GM23338 (cell line): Measurements from ENCODE around the gene RHOH. TPM values are rescaled to one million over a fixed set of nuclear protein-coding genes. Genes with fewer than 3 reads are reported as not detected.

Experiments
- ATAC-seq: fragments of 200-7000 bp; cut with Tn5 transposase; 3 replicates; pipeline ENCODE4 v1.9.1; 2020
- DNase-seq: peaks from one replicate; pipeline ENCODE4 v3.0.0-alpha.2; 2015; ENCODE audit warnings: low spot score
- H2AFZ ChIP-seq: fragments of 200-600 bp; sonication (generic); 2 replicates; pipeline ENCODE4 v1.8.0; 2016; ENCODE audit warnings: antibody characterized with exemption, mild to moderate bottlenecking, moderate library complexity
- H3F3A ChIP-seq: fragments of 200-600 bp; sonication (generic); replicated peaks from 2 replicates; pipeline ENCODE4 v1.8.0; 2017; ENCODE audit warnings: antibody characterized with exemption, mixed run types, low read depth
- H3K27ac ChIP-seq: fragments of 200-600 bp; sonication (generic); 2 replicates; pipeline ENCODE4 v1.6.1; 2016; ENCODE audit warnings: low read depth
- H3K27me3 ChIP-seq: fragments of 200-600 bp; sonication (generic); 2 replicates; pipeline ENCODE4 v1.8.0; 2016; ENCODE audit warnings: mild to moderate bottlenecking, mixed run types, moderate library complexity; ENCODE audit not compliant: insufficient read depth
- H3K36me3 ChIP-seq: fragments of 200-600 bp; sonication (generic); 2 replicates; pipeline ENCODE4 v1.8.0; 2016; ENCODE audit warnings: mild to moderate bottlenecking; ENCODE audit not compliant: insufficient read depth
- H3K4me1 ChIP-seq: fragments of 200-600 bp; sonication (generic); 2 replicates; pipeline ENCODE4 v1.8.0; 2016; ENCODE audit warnings: mild to moderate bottlenecking, moderate library complexity; ENCODE audit not compliant: insufficient read depth
- H3K4me2 ChIP-seq: fragments of 200-600 bp; sonication (generic); 2 replicates; pipeline ENCODE4 v1.7.1; 2017; ENCODE audit warnings: mixed run types
- H3K4me3 ChIP-seq: fragments of 200-600 bp; sonication (generic); 2 replicates; pipeline ENCODE4 v1.6.1; 2016; ENCODE audit warnings: mixed run types
- H3K79me2 ChIP-seq: fragments of 200-600 bp; sonication (generic); replicated peaks from 2 replicates; pipeline ENCODE4 v1.8.0; 2017; ENCODE audit warnings: mild to moderate bottlenecking; ENCODE audit not compliant: insufficient read depth
- H3K9me2 ChIP-seq: fragments of 200-600 bp; sonication (generic); 2 replicates; pipeline ENCODE4 v1.8.0; 2017; ENCODE audit not compliant: insufficient read depth
- H4K20me1 ChIP-seq: fragments of 200-600 bp; sonication (generic); replicated peaks from 2 replicates; pipeline ENCODE4 v1.8.0; 2017; ENCODE audit warnings: mild to moderate bottlenecking; ENCODE audit not compliant: insufficient read depth
- H3K27ac Mint-ChIP-seq: 2 replicates; pipeline ENCODE4 v1.8.0; 2020; ENCODE audit warnings: inconsistent platforms, mild to moderate bottlenecking, moderate library complexity, mixed read lengths
- H3K27me3 Mint-ChIP-seq: 3 replicates; pipeline ENCODE4 v1.8.0; 2022; ENCODE audit warnings: low read depth, mild to moderate bottlenecking, moderate library complexity, mixed read lengths, inconsistent platforms; ENCODE audit not compliant: insufficient read depth, poor library complexity
- H3K36me3 Mint-ChIP-seq: 3 replicates; pipeline ENCODE4 v1.8.0; 2021; ENCODE audit warnings: low read depth, mild to moderate bottlenecking, inconsistent platforms, moderate library complexity, mixed read lengths
- H3K4me1 Mint-ChIP-seq: 3 replicates; pipeline ENCODE4 v1.8.0; 2020; ENCODE audit warnings: mild to moderate bottlenecking, inconsistent platforms, mixed read lengths
- H3K4me3 Mint-ChIP-seq: 3 replicates; pipeline ENCODE4 v1.8.0; 2021; ENCODE audit warnings: moderate library complexity, mild to moderate bottlenecking, inconsistent platforms, mixed read lengths
- H3K9me3 Mint-ChIP-seq: 3 replicates; pipeline ENCODE4 v1.8.0; 2020; ENCODE audit warnings: moderate library complexity, mild to moderate bottlenecking, inconsistent platforms, mixed read lengths
- CREB1 ChIP-seq: fragments of 250-450 bp; sonication (Bioruptor Pico); IDR thresholded peaks from 2 replicates; pipeline ENCODE4 v1.5.0; 2020; ENCODE audit warnings: low read depth, mild to moderate bottlenecking, moderate library complexity
- EZH2 ChIP-seq: fragments of 200-600 bp; sonication (generic); IDR thresholded peaks from one replicate; pipeline ENCODE4 v1.8.0; 2017; ENCODE audit warnings: antibody characterized with exemption, mild to moderate bottlenecking, low read depth; ENCODE audit not compliant: unreplicated experiment
- ZNF114 ChIP-seq: fragments of 250-450 bp; sonication (Bioruptor Pico); IDR thresholded peaks from 2 replicates; pipeline ENCODE4 v1.5.0; 2020; ENCODE audit warnings: mild to moderate bottlenecking, moderate library complexity
- ZNF331 ChIP-seq: fragments of 250-450 bp; sonication (Bioruptor Pico); IDR thresholded peaks from 2 replicates; pipeline ENCODE4 v1.5.0; 2020; ENCODE audit warnings: low read depth, mild to moderate bottlenecking, moderate library complexity
- polyA plus RNA-seq: library from polyadenylated mRNA; unstranded; fragments of >200 nt; fragmentation: Nextera tagmentation; extraction: Ambion mirVana; gene quantifications from 2 replicates; pipeline ENCODE4 v1.2.1, GENCODE V29; 2016
- total RNA-seq: library from RNA; depleted of rRNA; stranded (reverse); fragments of >200 nt; shearing (Covaris generic); gene quantifications from 2 replicates; pipeline ENCODE4 v1.2.3, GENCODE V29; 2014
- TF ChIP-seq, protein P1 (sequence below): fragments of 250-450 bp; sonication (Bioruptor Pico); IDR thresholded peaks from 2 replicates; pipeline ENCODE4 v1.5.0; 2020; ENCODE audit warnings: mild to moderate bottlenecking, moderate library complexity
- TF ChIP-seq, protein P2 (sequence below): IDR thresholded peaks from 2 replicates; pipeline ENCODE4 v1.6.1; 2016; ENCODE audit warnings: antibody characterized with exemption
- TF ChIP-seq, protein P3 (sequence below), 2 experiments: fragments of 200-600 bp in 1 of 2; sonication (generic) in 1 of 2; conservative IDR thresholded peaks; 2 replicates each; pipeline versions ENCODE4 v1.5.1 to v1.6.1; 2016 to 2017; ENCODE audit warnings: antibody characterized with exemption in 2 of 2, low read depth in 2 of 2, mild to moderate bottlenecking in 2 of 2, moderate library complexity in 1 of 2

Gene RHOH
- total and polyA plus RNA-seq, 2 experiments from 2014 or later: 2.2 to 3.7 TPM

DNA sequence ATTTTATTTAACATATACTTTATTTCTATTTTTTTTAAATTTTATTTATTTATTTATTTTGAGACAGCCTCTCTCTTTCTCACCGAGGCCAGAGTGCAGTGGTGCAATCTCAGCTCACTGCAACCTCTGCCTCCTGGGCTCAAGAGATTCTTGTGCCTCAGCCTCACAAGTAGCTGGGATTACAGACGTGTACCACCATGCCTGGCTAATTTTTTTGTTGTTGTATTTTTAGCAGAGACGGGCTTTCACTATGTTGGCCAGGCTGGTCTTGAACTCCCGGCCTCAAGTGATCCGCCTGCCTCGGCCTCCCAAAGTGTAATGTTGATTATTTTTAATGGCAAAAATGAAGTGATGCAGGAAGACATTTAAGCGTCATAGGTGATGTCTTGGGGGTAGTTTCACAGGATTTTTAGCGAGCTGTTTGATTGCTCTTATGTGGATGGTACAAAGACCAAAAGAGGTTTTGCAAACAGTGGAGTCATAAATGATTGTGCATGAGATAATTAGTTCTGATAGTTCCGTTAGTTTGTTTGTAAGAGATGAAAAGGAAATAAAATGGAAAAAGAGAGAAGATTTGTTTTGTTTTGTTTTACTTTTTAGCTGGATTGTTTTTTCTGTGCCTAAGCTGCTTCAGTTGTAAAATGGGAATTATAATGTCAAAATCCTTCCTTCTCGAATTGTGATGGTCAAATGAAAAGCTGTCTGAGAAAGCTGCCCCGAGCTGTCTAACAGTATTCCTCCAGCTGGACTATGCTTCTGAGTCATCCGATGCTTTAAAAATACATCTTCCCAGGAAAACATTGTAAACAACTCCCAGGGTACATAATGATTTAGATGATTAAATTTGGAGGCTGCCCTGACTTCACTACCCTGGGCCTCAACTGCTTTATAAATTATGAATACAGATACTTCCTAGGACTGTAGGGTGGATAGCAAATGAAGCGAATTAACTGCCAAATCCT, 14.7 kb downstream of the RHOH start (continued):
- TF ChIP-seq, protein P1, sequence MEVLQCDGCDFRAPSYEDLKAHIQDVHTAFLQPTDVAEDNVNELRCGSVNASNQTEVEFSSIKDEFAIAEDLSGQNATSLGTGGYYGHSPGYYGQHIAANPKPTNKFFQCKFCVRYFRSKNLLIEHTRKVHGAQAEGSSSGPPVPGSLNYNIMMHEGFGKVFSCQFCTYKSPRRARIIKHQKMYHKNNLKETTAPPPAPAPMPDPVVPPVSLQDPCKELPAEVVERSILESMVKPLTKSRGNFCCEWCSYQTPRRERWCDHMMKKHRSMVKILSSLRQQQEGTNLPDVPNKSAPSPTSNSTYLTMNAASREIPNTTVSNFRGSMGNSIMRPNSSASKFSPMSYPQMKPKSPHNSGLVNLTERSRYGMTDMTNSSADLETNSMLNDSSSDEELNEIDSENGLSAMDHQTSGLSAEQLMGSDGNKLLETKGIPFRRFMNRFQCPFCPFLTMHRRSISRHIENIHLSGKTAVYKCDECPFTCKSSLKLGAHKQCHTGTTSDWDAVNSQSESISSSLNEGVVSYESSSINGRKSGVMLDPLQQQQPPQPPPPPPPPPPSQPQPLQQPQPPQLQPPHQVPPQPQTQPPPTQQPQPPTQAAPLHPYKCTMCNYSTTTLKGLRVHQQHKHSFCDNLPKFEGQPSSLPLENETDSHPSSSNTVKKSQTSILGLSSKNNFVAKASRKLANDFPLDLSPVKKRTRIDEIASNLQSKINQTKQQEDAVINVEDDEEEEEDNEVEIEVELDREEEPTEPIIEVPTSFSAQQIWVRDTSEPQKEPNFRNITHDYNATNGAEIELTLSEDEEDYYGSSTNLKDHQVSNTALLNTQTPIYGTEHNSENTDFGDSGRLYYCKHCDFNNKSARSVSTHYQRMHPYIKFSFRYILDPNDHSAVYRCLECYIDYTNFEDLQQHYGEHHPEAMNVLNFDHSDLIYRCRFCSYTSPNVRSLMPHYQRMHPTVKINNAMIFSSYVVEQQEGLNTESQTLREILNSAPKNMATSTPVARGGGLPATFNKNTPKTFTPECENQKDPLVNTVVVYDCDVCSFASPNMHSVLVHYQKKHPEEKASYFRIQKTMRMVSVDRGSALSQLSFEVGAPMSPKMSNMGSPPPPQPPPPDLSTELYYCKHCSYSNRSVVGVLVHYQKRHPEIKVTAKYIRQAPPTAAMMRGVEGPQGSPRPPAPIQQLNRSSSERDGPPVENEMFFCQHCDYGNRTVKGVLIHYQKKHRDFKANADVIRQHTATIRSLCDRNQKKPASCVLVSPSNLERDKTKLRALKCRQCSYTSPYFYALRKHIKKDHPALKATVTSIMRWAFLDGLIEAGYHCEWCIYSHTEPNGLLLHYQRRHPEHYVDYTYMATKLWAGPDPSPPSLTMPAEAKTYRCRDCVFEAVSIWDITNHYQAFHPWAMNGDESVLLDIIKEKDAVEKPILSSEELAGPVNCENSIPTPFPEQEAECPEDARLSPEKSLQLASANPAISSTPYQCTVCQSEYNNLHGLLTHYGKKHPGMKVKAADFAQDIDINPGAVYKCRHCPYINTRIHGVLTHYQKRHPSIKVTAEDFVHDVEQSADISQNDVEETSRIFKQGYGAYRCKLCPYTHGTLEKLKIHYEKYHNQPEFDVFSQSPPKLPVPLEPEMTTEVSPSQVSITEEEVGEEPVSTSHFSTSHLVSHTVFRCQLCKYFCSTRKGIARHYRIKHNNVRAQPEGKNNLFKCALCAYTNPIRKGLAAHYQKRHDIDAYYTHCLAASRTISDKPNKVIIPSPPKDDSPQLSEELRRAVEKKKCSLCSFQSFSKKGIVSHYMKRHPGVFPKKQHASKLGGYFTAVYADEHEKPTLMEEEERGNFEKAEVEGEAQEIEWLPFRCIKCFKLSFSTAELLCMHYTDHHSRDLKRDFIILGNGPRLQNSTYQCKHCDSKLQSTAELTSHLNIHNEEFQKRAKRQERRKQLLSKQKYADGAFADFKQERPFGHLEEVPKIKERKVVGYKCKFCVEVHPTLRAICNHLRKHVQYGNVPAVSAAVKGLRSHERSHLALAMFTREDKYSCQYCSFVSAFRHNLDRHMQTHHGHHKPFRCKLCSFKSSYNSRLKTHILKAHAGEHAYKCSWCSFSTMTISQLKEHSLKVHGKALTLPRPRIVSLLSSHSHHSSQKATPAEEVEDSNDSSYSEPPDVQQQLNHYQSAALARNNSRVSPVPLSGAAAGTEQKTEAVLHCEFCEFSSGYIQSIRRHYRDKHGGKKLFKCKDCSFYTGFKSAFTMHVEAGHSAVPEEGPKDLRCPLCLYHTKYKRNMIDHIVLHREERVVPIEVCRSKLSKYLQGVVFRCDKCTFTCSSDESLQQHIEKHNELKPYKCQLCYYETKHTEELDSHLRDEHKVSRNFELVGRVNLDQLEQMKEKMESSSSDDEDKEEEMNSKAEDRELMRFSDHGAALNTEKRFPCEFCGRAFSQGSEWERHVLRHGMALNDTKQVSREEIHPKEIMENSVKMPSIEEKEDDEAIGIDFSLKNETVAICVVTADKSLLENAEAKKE: no peak
- TF ChIP-seq ZNF331: no peak

DNA sequence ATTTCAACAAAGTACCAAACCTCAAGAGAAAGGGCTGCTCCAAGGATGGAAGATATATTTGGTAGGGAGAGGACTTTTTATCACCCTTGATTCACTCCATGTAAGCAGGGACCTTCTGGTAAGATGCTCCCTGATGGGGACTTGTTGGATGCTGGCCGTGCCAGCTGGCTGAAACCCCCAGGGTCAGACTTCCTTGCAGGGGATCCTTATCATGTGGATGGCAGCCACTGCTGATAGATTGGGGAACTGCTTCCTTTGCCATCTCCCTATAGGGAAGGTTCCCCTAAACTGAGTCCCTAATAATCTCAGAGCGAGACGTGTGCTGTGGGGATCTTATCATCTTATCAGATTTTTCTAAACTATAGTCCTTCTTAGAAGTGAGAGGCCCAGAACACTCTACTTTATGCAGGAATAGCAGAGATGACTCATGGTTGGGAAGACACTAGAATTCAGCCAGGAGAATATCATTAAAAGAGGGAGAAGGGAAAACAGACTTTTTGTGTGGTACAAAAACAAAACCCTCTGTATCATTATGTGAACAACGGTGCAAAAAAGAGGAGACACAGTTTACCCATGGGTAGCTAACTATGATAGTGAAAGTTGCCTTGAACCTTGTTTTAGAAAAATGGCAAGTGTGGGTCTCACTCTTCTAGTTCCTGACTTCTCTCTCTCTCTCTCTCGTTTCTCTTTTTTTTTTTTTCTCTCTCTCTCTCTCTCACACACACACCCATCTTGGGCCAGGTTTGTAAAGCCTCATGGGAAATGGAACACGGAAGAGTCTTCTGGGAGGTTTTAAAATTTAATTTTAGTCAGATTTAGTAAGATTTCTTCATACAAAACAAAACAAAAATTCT, 16.1 kb downstream of the RHOH start:
- H3K36me3 Mint-ChIP-seq: no peaks in the 10 kb centered on the region; the same call in 2 of the 3 replicates
- H3K4me3 Mint-ChIP-seq: no peak overlapping the region
- H3K4me3 ChIP-seq: no peak overlapping the region
- no peak overlapping the region for H3K27ac Mint-ChIP-seq
- no peak overlapping the region for H3K4me2 ChIP-seq
- peaks cover 1% of the 10 kb centered on the region for H3K27me3 Mint-ChIP-seq
- H4K20me1 ChIP-seq: no peaks in the 10 kb centered on the region
- no peak overlapping the region for H3K27ac ChIP-seq
- ATAC-seq (no peak), DNase-seq (no peak)
- no peaks in the 10 kb centered on the region for H3K27me3 ChIP-seq
- H3K4me1 ChIP-seq: peaks cover 8% of the 10 kb centered on the region; the same call in 1 of the 2 replicates
- no peaks in the 10 kb centered on the region for H3K36me3 ChIP-seq
- H3K9me2 ChIP-seq: no peaks in the 10 kb centered on the region
- no peaks in the 10 kb centered on the region for H3K79me2 ChIP-seq
- H2AFZ ChIP-seq: peak overlapping the region; percentile 29; the same call in 1 of the 2 replicates
- no peaks in the 10 kb centered on the region for H3F3A ChIP-seq
- H3K9me3 Mint-ChIP-seq: no peaks in the 10 kb centered on the region
- peaks cover 11% of the 10 kb centered on the region for H3K4me1 Mint-ChIP-seq
- TF ChIP-seq ZNF114 (CRISPR knock-in tag) (no peak), CREB1 (CRISPR knock-in tag) (no peak), EZH2 (no peak)
- TF ChIP-seq, protein P2, sequence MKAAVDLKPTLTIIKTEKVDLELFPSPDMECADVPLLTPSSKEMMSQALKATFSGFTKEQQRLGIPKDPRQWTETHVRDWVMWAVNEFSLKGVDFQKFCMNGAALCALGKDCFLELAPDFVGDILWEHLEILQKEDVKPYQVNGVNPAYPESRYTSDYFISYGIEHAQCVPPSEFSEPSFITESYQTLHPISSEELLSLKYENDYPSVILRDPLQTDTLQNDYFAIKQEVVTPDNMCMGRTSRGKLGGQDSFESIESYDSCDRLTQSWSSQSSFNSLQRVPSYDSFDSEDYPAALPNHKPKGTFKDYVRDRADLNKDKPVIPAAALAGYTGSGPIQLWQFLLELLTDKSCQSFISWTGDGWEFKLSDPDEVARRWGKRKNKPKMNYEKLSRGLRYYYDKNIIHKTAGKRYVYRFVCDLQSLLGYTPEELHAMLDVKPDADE: no peak
- TF ChIP-seq, protein P3, sequence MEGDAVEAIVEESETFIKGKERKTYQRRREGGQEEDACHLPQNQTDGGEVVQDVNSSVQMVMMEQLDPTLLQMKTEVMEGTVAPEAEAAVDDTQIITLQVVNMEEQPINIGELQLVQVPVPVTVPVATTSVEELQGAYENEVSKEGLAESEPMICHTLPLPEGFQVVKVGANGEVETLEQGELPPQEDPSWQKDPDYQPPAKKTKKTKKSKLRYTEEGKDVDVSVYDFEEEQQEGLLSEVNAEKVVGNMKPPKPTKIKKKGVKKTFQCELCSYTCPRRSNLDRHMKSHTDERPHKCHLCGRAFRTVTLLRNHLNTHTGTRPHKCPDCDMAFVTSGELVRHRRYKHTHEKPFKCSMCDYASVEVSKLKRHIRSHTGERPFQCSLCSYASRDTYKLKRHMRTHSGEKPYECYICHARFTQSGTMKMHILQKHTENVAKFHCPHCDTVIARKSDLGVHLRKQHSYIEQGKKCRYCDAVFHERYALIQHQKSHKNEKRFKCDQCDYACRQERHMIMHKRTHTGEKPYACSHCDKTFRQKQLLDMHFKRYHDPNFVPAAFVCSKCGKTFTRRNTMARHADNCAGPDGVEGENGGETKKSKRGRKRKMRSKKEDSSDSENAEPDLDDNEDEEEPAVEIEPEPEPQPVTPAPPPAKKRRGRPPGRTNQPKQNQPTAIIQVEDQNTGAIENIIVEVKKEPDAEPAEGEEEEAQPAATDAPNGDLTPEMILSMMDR (conservative IDR thresholded peaks at IDR 0.05; ENCODE audit: low read depth in 2 of 2): no peak
